HEK293 (cell line): ENCODE data around the gene C1orf21.

Experiments
- CTCF ChIA-PET: fragments of 350-600 bp; formaldehyde crosslinking; extraction: SDS; loops from one replicate; lab custom pipeline; 2021; ENCODE audit warnings: antibody characterized with exemption; lab: Yijun Ruan, JAX
- POLR2A ChIA-PET: fragments of 300-600 bp; formaldehyde crosslinking; extraction: SDS; loops from one replicate; lab custom pipeline; 2020; ENCODE audit warnings: antibody characterized with exemption, inconsistent platforms; lab: Yijun Ruan, JAX
- H3K27ac ChIP-seq: fragments of 200-500 bp; sonication (Bioruptor generic); 2 replicates; pipeline ENCODE4 v1.5.1; 2014; ENCODE audit warnings: low read depth, low read length, control low read depth, inconsistent platforms; ENCODE audit errors: extremely low read depth
- H3K36me3 ChIP-seq, 2 experiments: fragments of 200-500 bp in 1 of 2; sonication (Bioruptor generic) in 1 of 2; 1 replicate in 1 of 2; 2 replicates in 1 of 2; pipeline ENCODE4 v1.5.1; 2014 to 2017; ENCODE audit warnings: inconsistent platforms in 2 of 2, low read length in 2 of 2; ENCODE audit not compliant: control insufficient read depth in 2 of 2, insufficient read depth in 1 of 2
- H3K4me1 ChIP-seq: fragments of 200-500 bp; sonication (Bioruptor generic); 2 replicates; pipeline ENCODE4 v1.5.1; 2014; ENCODE audit warnings: mild to moderate bottlenecking, low read length, inconsistent platforms; ENCODE audit not compliant: control insufficient read depth, insufficient read depth
- H3K4me3 ChIP-seq: 2 replicates; pipeline ENCODE4 v1.5.1; 2011; ENCODE audit warnings: low read depth, mild to moderate bottlenecking, control low read depth, low read length, moderate library complexity
- H3K9me3 ChIP-seq: fragments of 200-500 bp; sonication (Bioruptor generic); 2 replicates; pipeline ENCODE4 v1.5.1; 2014; ENCODE audit warnings: low read depth, low read length, inconsistent platforms; ENCODE audit not compliant: control insufficient read depth, insufficient read depth
- BCL11A ChIP-seq: fragments of 450-650 bp; formaldehyde crosslinking; IDR thresholded peaks from 2 replicates; pipeline ENCODE4 v1.5.1; 2016; ENCODE audit warnings: low read depth, missing biosample characterization, missing genetic modification characterization
- GLIS2 ChIP-seq: fragments of 450-650 bp; formaldehyde crosslinking; IDR thresholded peaks from 2 replicates; pipeline ENCODE4 v1.5.1; 2016; ENCODE audit warnings: missing biosample characterization, missing genetic modification characterization
- KLF10 ChIP-seq: fragments of 450-650 bp; IDR thresholded peaks from 2 replicates; pipeline ENCODE4 v1.5.1; 2018; ENCODE audit warnings: missing biosample characterization, mild to moderate bottlenecking, missing genetic modification characterization
- MYNN ChIP-seq: fragments of 450-650 bp; formaldehyde crosslinking; IDR thresholded peaks from 2 replicates; pipeline ENCODE4 v1.5.1; 2016; ENCODE audit warnings: missing biosample characterization, missing genetic modification characterization, borderline replicate concordance
- PBX3 ChIP-seq: sonication (generic); formaldehyde crosslinking; IDR thresholded peaks from 2 replicates; pipeline ENCODE4 v1.8.1; 2022; ENCODE audit warnings: mild to moderate bottlenecking, moderate library complexity, missing genetic modification reagents
- REST ChIP-seq: fragments of 450-650 bp; formaldehyde crosslinking; IDR thresholded peaks from 2 replicates; pipeline ENCODE4 v1.5.1; 2016; ENCODE audit warnings: missing biosample characterization, missing genetic modification characterization
- YY2 ChIP-seq: fragments of 450-650 bp; formaldehyde crosslinking; IDR thresholded peaks from 2 replicates; pipeline ENCODE4 v1.5.1; 2016; ENCODE audit warnings: missing biosample characterization, missing genetic modification characterization
- ZBTB48 ChIP-seq: fragments of 450-650 bp; formaldehyde crosslinking; IDR thresholded peaks from 2 replicates; pipeline ENCODE4 v1.5.1; 2016; ENCODE audit warnings: missing biosample characterization, missing genetic modification characterization
- ZBTB49 ChIP-seq: fragments of 450-650 bp; formaldehyde crosslinking; IDR thresholded peaks from 2 replicates; pipeline ENCODE4 v1.5.1; 2016; ENCODE audit warnings: missing biosample characterization, missing genetic modification characterization, low read depth
- ZNF10 ChIP-seq: fragments of 450-650 bp; formaldehyde crosslinking; IDR thresholded peaks from 2 replicates; pipeline ENCODE4 v1.5.1; 2017; ENCODE audit warnings: missing biosample characterization, missing genetic modification characterization
- ZNF133 ChIP-seq: fragments of 450-650 bp; formaldehyde crosslinking; IDR thresholded peaks from 2 replicates; pipeline ENCODE4 v1.5.1; 2016; ENCODE audit warnings: missing biosample characterization, missing genetic modification characterization
- ZNF138 ChIP-seq: fragments of 450-650 bp; formaldehyde crosslinking; IDR thresholded peaks from 2 replicates; pipeline ENCODE4 v1.5.1; 2016; ENCODE audit warnings: missing biosample characterization, missing genetic modification characterization, borderline replicate concordance
- ZNF2 ChIP-seq: fragments of 450-650 bp; formaldehyde crosslinking; IDR thresholded peaks from 2 replicates; pipeline ENCODE4 v1.5.1; 2016; ENCODE audit warnings: missing biosample characterization, missing genetic modification characterization
- ZNF202 ChIP-seq: fragments of 450-650 bp; formaldehyde crosslinking; IDR thresholded peaks from 2 replicates; pipeline ENCODE4 v1.5.1; 2016; ENCODE audit warnings: missing biosample characterization, missing genetic modification characterization, borderline replicate concordance
- ZNF311 ChIP-seq: fragments of 450-650 bp; formaldehyde crosslinking; IDR thresholded peaks from 2 replicates; pipeline ENCODE4 v1.5.1; 2017; ENCODE audit warnings: missing biosample characterization, missing genetic modification characterization, borderline replicate concordance
- ZNF514 ChIP-seq: fragments of 450-650 bp; formaldehyde crosslinking; IDR thresholded peaks from 2 replicates; pipeline ENCODE4 v1.5.1; 2016; ENCODE audit warnings: missing biosample characterization, missing genetic modification characterization
- ZNF530 ChIP-seq: fragments of 450-650 bp; formaldehyde crosslinking; IDR thresholded peaks from 2 replicates; pipeline ENCODE4 v1.5.1; 2016; ENCODE audit warnings: low read depth, missing biosample characterization, missing genetic modification characterization
- ZNF610 ChIP-seq: fragments of 450-650 bp; formaldehyde crosslinking; IDR thresholded peaks from 2 replicates; pipeline ENCODE4 v1.5.1; 2016; ENCODE audit warnings: missing biosample characterization, missing genetic modification characterization, borderline replicate concordance
- ZNF658 ChIP-seq: fragments of 450-650 bp; formaldehyde crosslinking; IDR thresholded peaks from 2 replicates; pipeline ENCODE4; 2016; ENCODE audit warnings: missing biosample characterization, missing genetic modification characterization
- ZNF747 ChIP-seq: fragments of 450-650 bp; formaldehyde crosslinking; IDR thresholded peaks from 2 replicates; pipeline ENCODE4 v1.5.1; 2016; ENCODE audit warnings: missing biosample characterization, missing genetic modification characterization
- TF ChIP-seq, protein P1 (sequence below): fragments of 450-650 bp; formaldehyde crosslinking; IDR thresholded peaks from 2 replicates; pipeline ENCODE4 v1.5.1; 2016; ENCODE audit warnings: missing biosample characterization, missing genetic modification characterization
- TF ChIP-seq, protein P2 (sequence below): fragments of 450-650 bp; formaldehyde crosslinking; IDR thresholded peaks from 2 replicates; pipeline ENCODE4 v1.5.1; 2016; ENCODE audit warnings: missing biosample characterization, missing genetic modification characterization
- TF ChIP-seq, protein P3 (sequence below): fragments of 450-650 bp; IDR thresholded peaks from 2 replicates; pipeline ENCODE4 v1.5.1; 2018; ENCODE audit warnings: missing biosample characterization, missing genetic modification characterization

The C1orf21 gene

DNA sequence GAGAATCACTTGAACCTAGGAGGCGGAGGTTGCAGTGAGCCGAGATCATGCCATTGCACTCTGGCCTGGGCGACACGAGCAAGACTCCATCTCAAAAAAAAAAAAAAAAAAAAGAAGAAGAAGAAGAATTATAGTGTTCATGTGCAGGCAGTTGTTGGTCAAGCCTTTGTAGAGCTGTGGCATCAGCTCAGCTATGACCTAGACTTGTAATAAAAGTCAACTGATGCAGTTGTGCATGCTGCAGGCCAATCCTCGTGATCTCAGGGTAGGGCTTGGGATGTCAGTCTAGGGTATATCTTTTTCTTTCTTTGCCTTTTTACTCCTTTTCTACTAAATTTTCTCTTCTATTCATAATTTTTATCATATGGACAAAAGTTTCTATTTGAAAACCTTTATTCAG lies 76.2 kb downstream of the C1orf21 start (continued):
- TF ChIP-seq PBX3 (CRISPR knock-in tag) (no peak), ZNF747 (no peak), REST (tag by site-specific recombination) (no peak), ZNF514 (tag by site-specific recombination) (no peak), ZNF202 (tag by site-specific recombination) (no peak), ZNF658 (tag by site-specific recombination) (no peak), KLF10 (tag by site-specific recombination) (no peak), YY2 (tag by site-specific recombination) (no peak)
- TF ChIP-seq, protein P1, sequence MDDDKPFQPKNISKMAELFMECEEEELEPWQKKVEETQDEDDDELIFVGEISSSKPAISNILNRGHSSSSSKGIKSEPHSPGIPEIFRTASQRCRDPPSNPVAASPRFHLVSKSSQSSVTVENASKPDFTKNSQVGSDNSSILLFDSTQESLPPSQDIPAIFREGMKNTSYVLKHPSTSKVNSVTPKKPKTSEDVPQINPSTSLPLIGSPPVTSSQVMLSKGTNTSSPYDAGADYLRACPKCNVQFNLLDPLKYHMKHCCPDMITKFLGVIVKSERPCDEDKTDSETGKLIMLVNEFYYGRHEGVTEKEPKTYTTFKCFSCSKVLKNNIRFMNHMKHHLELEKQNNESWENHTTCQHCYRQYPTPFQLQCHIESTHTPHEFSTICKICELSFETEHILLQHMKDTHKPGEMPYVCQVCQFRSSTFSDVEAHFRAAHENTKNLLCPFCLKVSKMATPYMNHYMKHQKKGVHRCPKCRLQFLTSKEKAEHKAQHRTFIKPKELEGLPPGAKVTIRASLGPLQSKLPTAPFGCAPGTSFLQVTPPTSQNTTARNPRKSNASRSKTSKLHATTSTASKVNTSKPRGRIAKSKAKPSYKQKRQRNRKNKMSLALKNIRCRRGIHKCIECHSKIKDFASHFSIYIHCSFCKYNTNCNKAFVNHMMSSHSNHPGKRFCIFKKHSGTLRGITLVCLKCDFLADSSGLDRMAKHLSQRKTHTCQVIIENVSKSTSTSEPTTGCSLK = no peak
- TF ChIP-seq, protein P2, sequence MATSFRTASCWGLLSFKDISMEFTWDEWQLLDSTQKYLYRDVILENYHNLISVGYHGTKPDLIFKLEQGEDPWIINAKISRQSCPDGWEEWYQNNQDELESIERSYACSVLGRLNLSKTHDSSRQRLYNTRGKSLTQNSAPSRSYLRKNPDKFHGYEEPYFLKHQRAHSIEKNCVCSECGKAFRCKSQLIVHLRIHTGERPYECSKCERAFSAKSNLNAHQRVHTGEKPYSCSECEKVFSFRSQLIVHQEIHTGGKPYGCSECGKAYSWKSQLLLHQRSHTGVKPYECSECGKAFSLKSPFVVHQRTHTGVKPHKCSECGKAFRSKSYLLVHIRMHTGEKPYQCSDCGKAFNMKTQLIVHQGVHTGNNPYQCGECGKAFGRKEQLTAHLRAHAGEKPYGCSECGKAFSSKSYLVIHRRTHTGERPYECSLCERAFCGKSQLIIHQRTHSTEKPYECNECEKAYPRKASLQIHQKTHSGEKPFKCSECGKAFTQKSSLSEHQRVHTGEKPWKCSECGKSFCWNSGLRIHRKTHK (tag by site-specific recombination) = no peak

- Histone ChIP-seq H3K27ac (no peak overlapping the region), H3K36me3 (no peaks in the 10 kb centered on the region), H3K9me3 (no peaks in the 10 kb centered on the region), H3K4me3 (no peak overlapping the region), H3K4me1 (no peaks in the 10 kb centered on the region)
- CTCF ChIA-PET = interaction anchor here (1.1 kb wide), 1 partner anchor 90 kb away, joined by 4 read pairs; no protein-coding TSS in a partner anchor
- no peak for TF ChIP-seq ZNF2 (tag by site-specific recombination)
- no peak for TF ChIP-seq ZNF10 (tag by site-specific recombination)
- no peak for TF ChIP-seq ZNF610 (tag by site-specific recombination)
- no peak for TF ChIP-seq ZNF530 (tag by site-specific recombination)
- no peak for TF ChIP-seq GLIS2 (tag by site-specific recombination)
- no peak for TF ChIP-seq ZBTB49 (tag by site-specific recombination)
- no peak for TF ChIP-seq MYNN (tag by site-specific recombination)
- TF ChIP-seq ZBTB48 (tag by site-specific recombination) = no peak
- TF ChIP-seq YY2 (tag by site-specific recombination) = no peak
- TF ChIP-seq ZNF138 (tag by site-specific recombination) = no peak
- no peak for TF ChIP-seq ZNF311
- no peak for TF ChIP-seq ZNF133 (tag by site-specific recombination)
- TF ChIP-seq, protein P3, sequence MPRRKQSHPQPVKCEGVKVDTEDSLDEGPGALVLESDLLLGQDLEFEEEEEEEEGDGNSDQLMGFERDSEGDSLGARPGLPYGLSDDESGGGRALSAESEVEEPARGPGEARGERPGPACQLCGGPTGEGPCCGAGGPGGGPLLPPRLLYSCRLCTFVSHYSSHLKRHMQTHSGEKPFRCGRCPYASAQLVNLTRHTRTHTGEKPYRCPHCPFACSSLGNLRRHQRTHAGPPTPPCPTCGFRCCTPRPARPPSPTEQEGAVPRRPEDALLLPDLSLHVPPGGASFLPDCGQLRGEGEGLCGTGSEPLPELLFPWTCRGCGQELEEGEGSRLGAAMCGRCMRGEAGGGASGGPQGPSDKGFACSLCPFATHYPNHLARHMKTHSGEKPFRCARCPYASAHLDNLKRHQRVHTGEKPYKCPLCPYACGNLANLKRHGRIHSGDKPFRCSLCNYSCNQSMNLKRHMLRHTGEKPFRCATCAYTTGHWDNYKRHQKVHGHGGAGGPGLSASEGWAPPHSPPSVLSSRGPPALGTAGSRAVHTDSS (tag by site-specific recombination) = no peak
- no peak for TF ChIP-seq BCL11A
- POLR2A ChIA-PET = no interaction called here
Measured at GRCh38 chr1:184463680-184464079, 76.9 kb downstream of the C1orf21 start.
